ENCODE results near the gene ARCN1.

ARCN1 gene

GRCh38 chr11:118639899-118640298 is 67.7 kb downstream of the ARCN1 start:
- no peak for DNase-seq

GRCh38 chr11:118640332-118641154 is 68.3 kb downstream of the ARCN1 start:
- no peak for DNase-seq

- no peak for DNase-seq
Observed at GRCh38 chr11:118641397-118642019, 69.3 kb downstream of the ARCN1 start.

- DNase-seq, result no peak
Observed at GRCh38 chr11:118643142-118643994, 71.2 kb downstream of the ARCN1 start.

- no peak for DNase-seq
Observed at GRCh38 chr11:118643995-118644345, 71.8 kb downstream of the ARCN1 start.

GRCh38 chr11:118644496-118644895 is 72.3 kb downstream of the ARCN1 start:
- no peak for DNase-seq

GRCh38 chr11:118645066-118645715 is 73.0 kb downstream of the ARCN1 start:
- no peak for DNase-seq

- no peak for DNase-seq
Observed at GRCh38 chr11:118646393-118646792, 74.2 kb downstream of the ARCN1 start.

- DNase-seq, result no peak
Observed at GRCh38 chr11:118648291-118648690, 76.1 kb downstream of the ARCN1 start.

GRCh38 chr11:118649941-118650340 is 77.7 kb downstream of the ARCN1 start:
- no peak for DNase-seq

GRCh38 chr11:118650366-118650765 is 78.2 kb downstream of the ARCN1 start:
- DNase-seq, result no peak

GRCh38 chr11:118651820-118652219 is 79.6 kb downstream of the ARCN1 start:
- no peak for DNase-seq

Measured in CD4-positive, alpha-beta T cell treated with Interleukin-6 for 4 hours (primary cell).